ENCODE results near the gene FBXL15.

GRCh38 chr10:102457591-102458150 lies 37.0 kb downstream of the FBXL15 start:
- TF ChIP-seq CTCF (IDR thresholded peaks at IDR 0.05) (no peak), POLR2A (IDR thresholded peaks at IDR 0.05; ENCODE audit: low read depth) (no peak)

All from esophagus muscularis mucosa (tissue), 3 donors.